GM18519 (cell line): Measurements from ENCODE around the gene REEP6.
"Not testable (repeated sequence)": the region's sequence is repeated elsewhere in the genome, so short reads cannot be mapped to it uniquely, and the experiment has no call there.

Experiments
- ATAC-seq: cut with Tn5 transposase; IDR thresholded peaks from one replicate; pipeline ENCODE4 v1.9.1; 2021; ENCODE audit warnings: mild to moderate bottlenecking, moderate library complexity; ENCODE audit not compliant: unreplicated experiment, low FRiP score

The REEP6 gene

GRCh38 chr19:1522061-1522460 lies 31.1 kb downstream of the REEP6 start:
- ATAC-seq, result no peak

- ATAC-seq, result no peak
Measured at GRCh38 chr19:1522838-1523237, 31.9 kb downstream of the REEP6 start.

DNA sequence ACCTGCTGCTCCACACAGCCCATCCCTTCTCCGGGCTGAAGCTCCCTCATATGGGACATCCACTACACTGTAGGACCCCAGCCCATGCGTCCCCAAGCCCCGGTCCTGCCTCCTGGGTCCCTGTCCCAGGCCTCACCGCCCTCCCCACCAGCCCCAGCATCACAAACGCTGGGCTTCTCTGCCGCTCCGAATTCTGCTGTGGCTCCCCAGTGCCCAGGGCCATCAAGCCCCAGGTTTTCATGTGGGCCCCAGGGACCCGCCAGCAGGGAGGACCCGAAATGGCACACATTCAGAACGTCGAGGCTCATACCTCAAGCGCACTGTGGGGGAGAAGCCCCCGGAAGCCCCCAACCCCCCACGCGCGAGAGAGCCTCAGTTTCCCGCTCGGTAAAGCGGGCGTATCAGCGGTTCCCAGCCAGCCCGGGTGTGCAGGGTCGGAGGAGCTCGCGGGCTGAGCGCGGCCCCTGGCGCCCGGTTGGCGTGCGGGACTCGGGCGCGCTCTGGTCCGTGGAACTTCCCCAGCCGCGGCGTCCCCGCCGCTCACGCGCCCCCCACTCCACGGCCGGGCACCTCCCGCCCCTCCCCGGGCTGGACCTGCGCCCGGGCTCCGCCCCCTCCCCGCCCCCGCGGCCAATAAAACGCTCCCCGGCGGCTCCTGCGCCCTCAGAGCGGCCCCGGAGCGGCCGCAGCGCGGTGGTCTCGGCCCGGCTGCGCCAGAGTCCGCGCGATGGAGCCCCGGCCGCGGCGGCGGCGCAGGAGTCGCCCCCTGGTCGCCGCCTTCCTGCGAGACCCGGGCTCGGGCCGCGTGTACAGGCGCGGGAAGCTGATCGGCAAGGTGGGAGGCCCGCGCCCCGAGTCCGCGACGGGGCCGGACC lies 32.7 kb downstream of the REEP6 start, which contains the start of gene PLK5:
PLK5 (plus strand) TSS at position 666 of the 875 bp plus-strand sequence. CDS start 2,920 bp downstream, outside the sequence.
- ATAC-seq, result no peak

- no peak for ATAC-seq
Measured at GRCh38 chr19:1524287-1524971, 33.4 kb downstream of the REEP6 start.

DNA sequence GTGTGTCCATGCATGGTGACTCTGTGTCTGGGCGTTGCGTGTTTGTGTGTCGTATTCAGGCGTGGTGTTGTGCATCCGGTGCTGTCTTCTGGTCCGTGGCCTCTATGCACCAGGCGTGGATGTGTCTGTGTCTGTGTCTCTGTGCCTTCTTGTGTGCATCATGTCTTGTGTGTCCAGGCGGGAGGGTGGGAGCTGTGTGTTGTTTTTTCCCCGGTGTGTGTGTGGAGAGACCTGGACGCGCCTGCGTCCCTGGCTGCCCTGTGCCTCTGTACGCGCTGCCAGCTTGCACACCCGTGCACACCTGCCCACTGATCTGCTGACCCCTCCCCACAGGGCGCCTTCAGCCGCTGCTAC lies 34.0 kb downstream of the REEP6 start:
- no peak for ATAC-seq

- ATAC-seq, result no peak
Measured at GRCh38 chr19:1525343-1525742, 34.4 kb downstream of the REEP6 start.

GRCh38 chr19:1526066-1526778 lies 35.2 kb downstream of the REEP6 start:
- ATAC-seq, result no peak

DNA sequence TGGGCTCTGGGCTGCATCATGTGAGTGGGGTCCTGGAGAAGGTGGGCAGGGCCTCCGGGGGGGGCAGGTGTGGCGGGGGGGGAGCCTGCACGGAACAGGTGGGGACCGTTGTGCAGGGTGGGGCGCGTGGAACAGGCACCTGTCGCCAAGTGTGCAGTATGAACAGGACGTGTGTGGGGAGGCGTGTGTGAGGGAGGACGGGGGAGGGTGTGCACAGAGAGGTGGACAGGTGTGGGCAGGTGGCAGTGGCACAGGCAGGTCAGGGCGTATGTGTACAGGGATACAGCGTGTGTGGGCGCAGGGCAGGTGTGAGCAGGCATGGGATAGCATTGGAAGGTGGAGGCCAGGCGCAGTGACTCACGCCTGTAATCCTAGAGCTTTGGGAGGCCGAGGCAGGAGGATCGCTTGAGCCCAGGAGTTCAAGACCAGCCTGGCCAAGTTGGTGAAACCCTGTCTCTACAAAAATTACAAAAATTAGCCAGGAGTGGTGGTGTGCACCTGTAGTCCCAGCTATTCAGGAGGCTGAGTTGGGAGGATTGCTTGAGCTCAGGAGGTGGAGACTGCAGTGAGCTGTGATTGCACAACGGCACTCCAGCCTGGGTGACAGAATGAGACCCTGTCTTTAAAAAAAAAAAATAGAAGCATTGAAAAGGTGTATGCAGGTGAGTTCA lies 36.1 kb downstream of the REEP6 start:
- ATAC-seq, result no peak

- ATAC-seq, result no peak
Measured at GRCh38 chr19:1527650-1528309, 36.8 kb downstream of the REEP6 start.

- no peak for ATAC-seq
Measured at GRCh38 chr19:1528596-1529429, 37.8 kb downstream of the REEP6 start.

DNA sequence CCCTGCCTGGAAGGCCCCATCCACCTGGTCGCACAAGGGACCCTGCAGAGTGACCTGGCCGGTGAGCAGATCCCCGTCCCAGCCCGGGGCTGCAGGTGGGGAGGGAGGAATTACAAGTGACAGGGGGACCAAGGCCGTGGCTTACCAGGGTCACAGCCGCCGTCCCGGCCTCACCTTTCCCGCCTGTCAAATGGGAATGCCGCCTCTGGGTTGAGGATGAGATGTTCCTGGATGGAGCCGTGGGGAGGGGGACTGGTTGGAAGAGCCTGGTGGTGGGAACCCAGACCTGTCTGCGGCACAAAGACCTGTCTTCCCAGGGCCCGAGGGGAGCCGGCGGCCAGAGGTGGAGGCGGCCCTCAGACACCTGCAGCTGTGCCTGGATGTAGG lies 38.4 kb downstream of the REEP6 start:
- ATAC-seq, result no peak

- ATAC-seq, result not testable (repeated sequence)
Measured at GRCh38 chr19:1530856-1531255, 39.9 kb downstream of the REEP6 start.

DNA sequence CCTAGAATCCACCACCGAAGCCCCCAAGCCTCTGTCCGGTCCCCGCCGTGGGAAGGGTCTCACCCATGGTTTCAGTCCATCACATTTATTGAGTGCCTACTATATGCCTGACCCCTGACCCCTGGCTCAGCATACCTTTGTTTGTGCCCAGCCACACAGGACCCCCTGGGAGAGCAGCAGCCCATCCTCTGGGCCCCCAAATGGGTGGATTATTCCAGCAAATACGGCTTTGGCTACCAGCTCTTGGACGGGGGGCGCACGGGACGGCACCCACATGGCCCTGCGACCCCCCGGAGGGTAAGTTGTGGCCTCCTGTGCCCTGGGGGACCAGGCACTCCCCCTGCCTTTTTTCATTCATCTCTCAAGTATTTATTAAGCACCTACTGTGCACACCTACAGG lies 40.6 kb downstream of the REEP6 start:
- ATAC-seq, result no peak

DNA sequence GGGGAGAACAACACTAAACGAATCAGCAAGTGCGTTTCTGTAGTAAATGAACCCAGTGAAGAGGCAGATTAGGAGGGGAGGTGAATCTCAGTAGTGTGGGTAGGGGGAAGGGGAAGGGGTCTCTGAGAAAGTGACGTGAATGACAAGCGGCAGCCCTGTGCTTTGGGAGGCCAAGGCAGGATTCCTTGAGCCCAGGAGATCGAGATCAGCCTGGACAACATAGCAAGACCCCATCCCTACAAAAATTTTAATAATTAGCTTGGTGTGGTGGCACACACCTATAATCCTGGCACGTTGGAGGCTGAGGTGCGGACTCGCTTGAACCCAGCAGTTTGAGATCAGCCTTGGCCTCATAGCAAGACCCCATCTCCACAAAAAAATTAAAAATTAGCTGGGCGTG lies 41.0 kb downstream of the REEP6 start:
- no peak for ATAC-seq

DNA sequence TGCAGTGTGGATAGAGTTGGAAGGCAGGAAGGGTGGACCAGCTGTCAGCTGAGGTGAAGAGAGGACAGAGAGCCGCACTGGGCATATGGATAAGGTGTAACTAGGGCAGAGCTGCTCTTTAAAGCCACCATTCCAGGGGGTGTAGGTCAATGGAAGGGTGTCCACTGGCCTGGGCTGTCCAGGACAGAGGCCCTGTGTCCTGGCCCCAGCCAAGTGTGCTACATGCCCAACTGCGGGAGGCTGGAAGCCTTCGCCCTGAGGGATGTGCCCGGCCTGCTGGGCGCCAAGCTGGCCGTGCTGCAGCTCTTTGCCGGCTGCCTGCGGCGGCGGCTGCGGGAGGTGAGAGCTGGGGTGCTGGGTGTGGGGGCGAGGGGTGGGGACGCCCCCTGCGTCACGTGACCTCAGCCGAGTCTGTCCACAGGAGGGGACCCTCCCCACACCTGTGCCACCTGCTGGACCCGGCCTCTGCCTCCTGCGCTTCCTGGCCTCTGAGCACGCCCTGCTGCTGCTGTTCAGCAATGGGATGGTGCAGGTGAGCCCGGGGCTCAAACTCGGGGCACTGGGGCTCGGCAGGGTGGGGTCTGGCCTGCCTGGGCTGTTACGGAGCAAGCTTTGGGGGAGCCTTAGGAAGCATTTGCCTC lies 42.6 kb downstream of the REEP6 start:
- ATAC-seq, result no peak

DNA sequence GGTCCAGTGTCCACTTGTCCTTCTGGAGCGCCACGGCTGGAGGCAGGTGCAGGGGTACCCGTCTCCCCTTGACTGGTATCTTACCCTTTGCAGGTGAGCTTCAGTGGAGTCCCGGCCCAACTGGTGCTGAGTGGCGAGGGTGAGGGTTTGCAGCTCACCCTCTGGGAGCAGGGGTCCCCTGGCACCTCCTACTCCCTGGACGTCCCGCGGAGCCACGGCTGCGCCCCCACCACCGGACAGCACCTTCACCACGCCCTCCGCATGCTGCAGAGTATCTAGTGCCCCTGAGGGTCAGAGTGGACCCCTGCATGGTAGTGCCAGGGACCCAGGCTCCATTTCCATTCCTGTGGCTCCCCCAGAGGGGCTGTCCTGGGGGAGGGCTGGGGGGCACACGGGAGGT lies 44.0 kb downstream of the REEP6 start:
- ATAC-seq, result no peak

GRCh38 chr19:1535699-1536098 lies 44.7 kb downstream of the REEP6 start:
- not testable (repeated sequence) for ATAC-seq

DNA sequence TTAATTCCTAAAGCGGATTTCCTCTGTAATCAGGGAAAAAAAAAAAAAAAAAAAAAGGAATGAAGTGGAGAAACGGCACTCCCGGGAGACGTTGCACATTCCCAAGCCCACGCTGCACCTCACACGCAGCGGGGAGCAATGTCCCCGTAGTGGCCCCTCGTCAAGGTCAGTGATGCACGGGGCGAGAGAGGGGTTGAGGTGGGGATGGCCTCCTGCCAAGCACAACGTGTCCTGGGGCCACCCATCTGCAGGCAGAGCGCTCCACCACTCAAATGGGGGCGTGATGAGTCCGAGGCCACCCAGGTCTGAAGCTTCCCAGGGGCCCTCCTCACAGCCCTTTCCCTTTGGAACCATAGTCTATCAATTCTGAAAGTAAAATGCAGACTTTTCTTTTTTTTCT lies 48.0 kb downstream of the REEP6 start:
- no peak for ATAC-seq

- ATAC-seq, result not testable (repeated sequence)
Measured at GRCh38 chr19:1539749-1540148, 48.8 kb downstream of the REEP6 start.
